ENCODE data around the gene TASOR2.

The TASOR2 gene

GRCh38 chr10:5656737-5657579 lies 27.7 kb upstream of the TASOR2 start:
- DNase-seq = no peak

GRCh38 chr10:5658871-5659618 lies 25.6 kb upstream of the TASOR2 start:
- DNase-seq = no peak

GRCh38 chr10:5659702-5660528 lies 24.7 kb upstream of the TASOR2 start:
- no peak for DNase-seq

- DNase-seq = no peak
Observed at GRCh38 chr10:5661043-5661442, 23.6 kb upstream of the TASOR2 start.

GRCh38 chr10:5662708-5663579 lies 21.7 kb upstream of the TASOR2 start:
- no peak for DNase-seq

- no peak for DNase-seq
Observed at GRCh38 chr10:5663692-5664427, 20.8 kb upstream of the TASOR2 start.

- no peak for DNase-seq
Observed at GRCh38 chr10:5665373-5666007, 19.1 kb upstream of the TASOR2 start.

- DNase-seq = peak; percentile 2
Observed at GRCh38 chr10:5666008-5666840, 18.4 kb upstream of the TASOR2 start, which contains the start of gene ASB13. TSS of gene ASB13 (minus strand) at chr10:5666595. CDS start at chr10:5666551, 44 bp downstream.

- no peak for DNase-seq
Observed at GRCh38 chr10:5666841-5667630, 17.6 kb upstream of the TASOR2 start.

GRCh38 chr10:5668429-5668828 lies 16.2 kb upstream of the TASOR2 start:
- DNase-seq = no peak

- DNase-seq = no peak
Observed at GRCh38 chr10:5669604-5670003, 15.0 kb upstream of the TASOR2 start.

GRCh38 chr10:5670662-5671375 lies 13.8 kb upstream of the TASOR2 start:
- DNase-seq = no peak

GRCh38 chr10:5678397-5679036 lies 6.1 kb upstream of the TASOR2 start:
- no peak for DNase-seq

- DNase-seq = no peak
Observed at GRCh38 chr10:5679037-5679435, 5.6 kb upstream of the TASOR2 start.

GRCh38 chr10:5679606-5680005 lies 5.0 kb upstream of the TASOR2 start:
- no peak for DNase-seq

GRCh38 chr10:5681930-5682329 lies 2.7 kb upstream of the TASOR2 start:
- DNase-seq = no peak

- no peak for DNase-seq
Observed at GRCh38 chr10:5683065-5683464, 1.6 kb upstream of the TASOR2 start.
